GM23338 (cell line): ENCODE results near the gene ACAD11. TPM values are rescaled to one million over a fixed set of nuclear protein-coding genes. Genes with fewer than 3 reads are reported as not detected.

Source experiments
- ATAC-seq: fragments of 200-7000 bp; cut with Tn5 transposase; 3 replicates; pipeline ENCODE4 v1.9.1; 2020
- DNase-seq: peaks from one replicate; pipeline ENCODE4 v3.0.0-alpha.2; 2015; ENCODE audit warnings: low spot score
- H2AFZ ChIP-seq: fragments of 200-600 bp; sonication (generic); 2 replicates; pipeline ENCODE4 v1.8.0; 2016; ENCODE audit warnings: antibody characterized with exemption, mild to moderate bottlenecking, moderate library complexity
- H3F3A ChIP-seq: fragments of 200-600 bp; sonication (generic); replicated peaks from 2 replicates; pipeline ENCODE4 v1.8.0; 2017; ENCODE audit warnings: antibody characterized with exemption, mixed run types, low read depth
- H3K27ac ChIP-seq: fragments of 200-600 bp; sonication (generic); 2 replicates; pipeline ENCODE4 v1.6.1; 2016; ENCODE audit warnings: low read depth
- H3K27me3 ChIP-seq: fragments of 200-600 bp; sonication (generic); 2 replicates; pipeline ENCODE4 v1.8.0; 2016; ENCODE audit warnings: mild to moderate bottlenecking, mixed run types, moderate library complexity; ENCODE audit not compliant: insufficient read depth
- H3K36me3 ChIP-seq: fragments of 200-600 bp; sonication (generic); 2 replicates; pipeline ENCODE4 v1.8.0; 2016; ENCODE audit warnings: mild to moderate bottlenecking; ENCODE audit not compliant: insufficient read depth
- H3K4me1 ChIP-seq: fragments of 200-600 bp; sonication (generic); 2 replicates; pipeline ENCODE4 v1.8.0; 2016; ENCODE audit warnings: mild to moderate bottlenecking, moderate library complexity; ENCODE audit not compliant: insufficient read depth
- H3K4me2 ChIP-seq: fragments of 200-600 bp; sonication (generic); 2 replicates; pipeline ENCODE4 v1.7.1; 2017; ENCODE audit warnings: mixed run types
- H3K4me3 ChIP-seq: fragments of 200-600 bp; sonication (generic); 2 replicates; pipeline ENCODE4 v1.6.1; 2016; ENCODE audit warnings: mixed run types
- H3K79me2 ChIP-seq: fragments of 200-600 bp; sonication (generic); replicated peaks from 2 replicates; pipeline ENCODE4 v1.8.0; 2017; ENCODE audit warnings: mild to moderate bottlenecking; ENCODE audit not compliant: insufficient read depth
- H3K9me2 ChIP-seq: fragments of 200-600 bp; sonication (generic); 2 replicates; pipeline ENCODE4 v1.8.0; 2017; ENCODE audit not compliant: insufficient read depth
- H4K20me1 ChIP-seq: fragments of 200-600 bp; sonication (generic); replicated peaks from 2 replicates; pipeline ENCODE4 v1.8.0; 2017; ENCODE audit warnings: mild to moderate bottlenecking; ENCODE audit not compliant: insufficient read depth
- H3K27ac Mint-ChIP-seq: 2 replicates; pipeline ENCODE4 v1.8.0; 2020; ENCODE audit warnings: inconsistent platforms, mild to moderate bottlenecking, moderate library complexity, mixed read lengths
- H3K27me3 Mint-ChIP-seq: 3 replicates; pipeline ENCODE4 v1.8.0; 2022; ENCODE audit warnings: low read depth, mild to moderate bottlenecking, moderate library complexity, mixed read lengths, inconsistent platforms; ENCODE audit not compliant: insufficient read depth, poor library complexity
- H3K36me3 Mint-ChIP-seq: 3 replicates; pipeline ENCODE4 v1.8.0; 2021; ENCODE audit warnings: low read depth, mild to moderate bottlenecking, inconsistent platforms, moderate library complexity, mixed read lengths
- H3K4me1 Mint-ChIP-seq: 3 replicates; pipeline ENCODE4 v1.8.0; 2020; ENCODE audit warnings: mild to moderate bottlenecking, inconsistent platforms, mixed read lengths
- H3K4me3 Mint-ChIP-seq: 3 replicates; pipeline ENCODE4 v1.8.0; 2021; ENCODE audit warnings: moderate library complexity, mild to moderate bottlenecking, inconsistent platforms, mixed read lengths
- H3K9me3 Mint-ChIP-seq: 3 replicates; pipeline ENCODE4 v1.8.0; 2020; ENCODE audit warnings: moderate library complexity, mild to moderate bottlenecking, inconsistent platforms, mixed read lengths
- CREB1 ChIP-seq: fragments of 250-450 bp; sonication (Bioruptor Pico); IDR thresholded peaks from 2 replicates; pipeline ENCODE4 v1.5.0; 2020; ENCODE audit warnings: low read depth, mild to moderate bottlenecking, moderate library complexity
- EZH2 ChIP-seq: fragments of 200-600 bp; sonication (generic); IDR thresholded peaks from one replicate; pipeline ENCODE4 v1.8.0; 2017; ENCODE audit warnings: antibody characterized with exemption, mild to moderate bottlenecking, low read depth; ENCODE audit not compliant: unreplicated experiment
- EZH2phosphoT487 ChIP-seq: fragments of 200-600 bp; sonication (generic); IDR thresholded peaks from one replicate; pipeline ENCODE4 v1.8.1; 2018; ENCODE audit warnings: antibody characterized with exemption; ENCODE audit not compliant: unreplicated experiment
- JUNB ChIP-seq: IDR thresholded peaks from one replicate; pipeline ENCODE4 v1.6.1; 2016; ENCODE audit warnings: antibody characterized with exemption; ENCODE audit not compliant: unreplicated experiment
- NANOG ChIP-seq: IDR thresholded peaks from 2 replicates; pipeline ENCODE4 v1.6.1; 2016; ENCODE audit warnings: antibody characterized with exemption, borderline replicate concordance
- POLR2AphosphoS5 ChIP-seq: IDR thresholded peaks from 2 replicates; pipeline ENCODE4 v1.6.1; 2016; ENCODE audit warnings: antibody characterized with exemption, low read depth
- STAT1 ChIP-seq: IDR thresholded peaks from one replicate; pipeline ENCODE4 v1.6.1; 2016; ENCODE audit warnings: antibody characterized with exemption; ENCODE audit not compliant: unreplicated experiment
- ZNF114 ChIP-seq: fragments of 250-450 bp; sonication (Bioruptor Pico); IDR thresholded peaks from 2 replicates; pipeline ENCODE4 v1.5.0; 2020; ENCODE audit warnings: mild to moderate bottlenecking, moderate library complexity
- ZNF331 ChIP-seq: fragments of 250-450 bp; sonication (Bioruptor Pico); IDR thresholded peaks from 2 replicates; pipeline ENCODE4 v1.5.0; 2020; ENCODE audit warnings: low read depth, mild to moderate bottlenecking, moderate library complexity
- polyA plus RNA-seq: library from polyadenylated mRNA; unstranded; fragments of >200 nt; fragmentation: Nextera tagmentation; extraction: Ambion mirVana; gene quantifications from 2 replicates; pipeline ENCODE4 v1.2.1, GENCODE V29; 2016
- total RNA-seq: library from RNA; depleted of rRNA; stranded (reverse); fragments of >200 nt; shearing (Covaris generic); gene quantifications from 2 replicates; pipeline ENCODE4 v1.2.3, GENCODE V29; 2014
- TF ChIP-seq, protein P1 (sequence below): fragments of 250-450 bp; sonication (Bioruptor Pico); IDR thresholded peaks from 2 replicates; pipeline ENCODE4 v1.5.0; 2020; ENCODE audit warnings: mild to moderate bottlenecking, moderate library complexity
- TF ChIP-seq, protein P2 (sequence below), 2 experiments: fragments of 200-600 bp in 1 of 2; sonication (generic) in 1 of 2; conservative IDR thresholded peaks; 2 replicates each; pipeline versions ENCODE4 v1.5.1 to v1.6.1; 2016 to 2017; ENCODE audit warnings: antibody characterized with exemption in 2 of 2, low read depth in 2 of 2, mild to moderate bottlenecking in 2 of 2, moderate library complexity in 1 of 2
- TF ChIP-seq, protein P3 (sequence below): IDR thresholded peaks from 2 replicates; pipeline ENCODE4 v1.6.1; 2016; ENCODE audit warnings: antibody characterized with exemption
- TF ChIP-seq, protein P4 (sequence below): IDR thresholded peaks from one replicate; pipeline ENCODE4 v1.6.1; 2018; ENCODE audit warnings: antibody characterized with exemption; ENCODE audit not compliant: unreplicated experiment

Gene ACAD11
- total and polyA plus RNA-seq, 2 experiments from 2014 or later: 11.4 to 17.1 TPM

DNA sequence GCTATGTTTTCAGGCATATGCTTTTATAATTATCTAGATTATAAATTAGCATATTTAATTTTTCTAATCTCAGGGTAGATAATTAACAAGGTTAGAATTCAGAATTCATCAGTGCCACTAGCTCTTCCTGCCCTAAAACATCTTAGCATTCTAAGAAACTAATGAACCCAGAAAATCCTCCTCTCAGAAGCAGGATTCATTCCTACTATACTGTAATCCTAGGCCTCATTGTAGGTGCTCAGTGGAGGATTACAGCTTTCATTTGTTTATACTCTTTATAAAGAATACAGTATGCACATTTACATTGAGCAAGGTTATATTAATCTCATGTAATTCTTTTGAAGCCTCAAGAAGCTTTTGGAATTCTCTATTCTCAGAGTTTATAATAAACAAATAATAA is 20.9 kb downstream of the ACAD11 start:
- Histone ChIP-seq H3K4me2 (no peak overlapping the region), H3K9me2 (no peaks in the 10 kb centered on the region), H3F3A (no peaks in the 10 kb centered on the region), H3K4me3 (no peak overlapping the region), H3K36me3 (no peaks in the 10 kb centered on the region), H3K27me3 (no peaks in the 10 kb centered on the region), H3K79me2 (no peaks in the 10 kb centered on the region), H2AFZ (no peak overlapping the region), H4K20me1 (no peaks in the 10 kb centered on the region), H3K27ac (no peak overlapping the region), H3K4me1 (no peaks in the 10 kb centered on the region)
- Mint-ChIP-seq H3K27ac (no peak overlapping the region), H3K9me3 (no peaks in the 10 kb centered on the region), H3K27me3 (peaks cover 2% of the 10 kb centered on the region), H3K4me1 (no peaks in the 10 kb centered on the region), H3K4me3 (no peak overlapping the region), H3K36me3 (no peaks in the 10 kb centered on the region)
- no peak for DNase-seq
- ATAC-seq: no peak
- TF ChIP-seq NANOG (no peak), ZNF331 (CRISPR knock-in tag) (no peak), STAT1 (no peak), POLR2AphosphoS5 (no peak), JUNB (no peak), CREB1 (CRISPR knock-in tag) (no peak), ZNF114 (no peak), EZH2phosphoT487 (no peak), EZH2 (no peak)
- TF ChIP-seq, protein P1, sequence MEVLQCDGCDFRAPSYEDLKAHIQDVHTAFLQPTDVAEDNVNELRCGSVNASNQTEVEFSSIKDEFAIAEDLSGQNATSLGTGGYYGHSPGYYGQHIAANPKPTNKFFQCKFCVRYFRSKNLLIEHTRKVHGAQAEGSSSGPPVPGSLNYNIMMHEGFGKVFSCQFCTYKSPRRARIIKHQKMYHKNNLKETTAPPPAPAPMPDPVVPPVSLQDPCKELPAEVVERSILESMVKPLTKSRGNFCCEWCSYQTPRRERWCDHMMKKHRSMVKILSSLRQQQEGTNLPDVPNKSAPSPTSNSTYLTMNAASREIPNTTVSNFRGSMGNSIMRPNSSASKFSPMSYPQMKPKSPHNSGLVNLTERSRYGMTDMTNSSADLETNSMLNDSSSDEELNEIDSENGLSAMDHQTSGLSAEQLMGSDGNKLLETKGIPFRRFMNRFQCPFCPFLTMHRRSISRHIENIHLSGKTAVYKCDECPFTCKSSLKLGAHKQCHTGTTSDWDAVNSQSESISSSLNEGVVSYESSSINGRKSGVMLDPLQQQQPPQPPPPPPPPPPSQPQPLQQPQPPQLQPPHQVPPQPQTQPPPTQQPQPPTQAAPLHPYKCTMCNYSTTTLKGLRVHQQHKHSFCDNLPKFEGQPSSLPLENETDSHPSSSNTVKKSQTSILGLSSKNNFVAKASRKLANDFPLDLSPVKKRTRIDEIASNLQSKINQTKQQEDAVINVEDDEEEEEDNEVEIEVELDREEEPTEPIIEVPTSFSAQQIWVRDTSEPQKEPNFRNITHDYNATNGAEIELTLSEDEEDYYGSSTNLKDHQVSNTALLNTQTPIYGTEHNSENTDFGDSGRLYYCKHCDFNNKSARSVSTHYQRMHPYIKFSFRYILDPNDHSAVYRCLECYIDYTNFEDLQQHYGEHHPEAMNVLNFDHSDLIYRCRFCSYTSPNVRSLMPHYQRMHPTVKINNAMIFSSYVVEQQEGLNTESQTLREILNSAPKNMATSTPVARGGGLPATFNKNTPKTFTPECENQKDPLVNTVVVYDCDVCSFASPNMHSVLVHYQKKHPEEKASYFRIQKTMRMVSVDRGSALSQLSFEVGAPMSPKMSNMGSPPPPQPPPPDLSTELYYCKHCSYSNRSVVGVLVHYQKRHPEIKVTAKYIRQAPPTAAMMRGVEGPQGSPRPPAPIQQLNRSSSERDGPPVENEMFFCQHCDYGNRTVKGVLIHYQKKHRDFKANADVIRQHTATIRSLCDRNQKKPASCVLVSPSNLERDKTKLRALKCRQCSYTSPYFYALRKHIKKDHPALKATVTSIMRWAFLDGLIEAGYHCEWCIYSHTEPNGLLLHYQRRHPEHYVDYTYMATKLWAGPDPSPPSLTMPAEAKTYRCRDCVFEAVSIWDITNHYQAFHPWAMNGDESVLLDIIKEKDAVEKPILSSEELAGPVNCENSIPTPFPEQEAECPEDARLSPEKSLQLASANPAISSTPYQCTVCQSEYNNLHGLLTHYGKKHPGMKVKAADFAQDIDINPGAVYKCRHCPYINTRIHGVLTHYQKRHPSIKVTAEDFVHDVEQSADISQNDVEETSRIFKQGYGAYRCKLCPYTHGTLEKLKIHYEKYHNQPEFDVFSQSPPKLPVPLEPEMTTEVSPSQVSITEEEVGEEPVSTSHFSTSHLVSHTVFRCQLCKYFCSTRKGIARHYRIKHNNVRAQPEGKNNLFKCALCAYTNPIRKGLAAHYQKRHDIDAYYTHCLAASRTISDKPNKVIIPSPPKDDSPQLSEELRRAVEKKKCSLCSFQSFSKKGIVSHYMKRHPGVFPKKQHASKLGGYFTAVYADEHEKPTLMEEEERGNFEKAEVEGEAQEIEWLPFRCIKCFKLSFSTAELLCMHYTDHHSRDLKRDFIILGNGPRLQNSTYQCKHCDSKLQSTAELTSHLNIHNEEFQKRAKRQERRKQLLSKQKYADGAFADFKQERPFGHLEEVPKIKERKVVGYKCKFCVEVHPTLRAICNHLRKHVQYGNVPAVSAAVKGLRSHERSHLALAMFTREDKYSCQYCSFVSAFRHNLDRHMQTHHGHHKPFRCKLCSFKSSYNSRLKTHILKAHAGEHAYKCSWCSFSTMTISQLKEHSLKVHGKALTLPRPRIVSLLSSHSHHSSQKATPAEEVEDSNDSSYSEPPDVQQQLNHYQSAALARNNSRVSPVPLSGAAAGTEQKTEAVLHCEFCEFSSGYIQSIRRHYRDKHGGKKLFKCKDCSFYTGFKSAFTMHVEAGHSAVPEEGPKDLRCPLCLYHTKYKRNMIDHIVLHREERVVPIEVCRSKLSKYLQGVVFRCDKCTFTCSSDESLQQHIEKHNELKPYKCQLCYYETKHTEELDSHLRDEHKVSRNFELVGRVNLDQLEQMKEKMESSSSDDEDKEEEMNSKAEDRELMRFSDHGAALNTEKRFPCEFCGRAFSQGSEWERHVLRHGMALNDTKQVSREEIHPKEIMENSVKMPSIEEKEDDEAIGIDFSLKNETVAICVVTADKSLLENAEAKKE (CRISPR knock-in tag): no peak
- TF ChIP-seq, protein P2, sequence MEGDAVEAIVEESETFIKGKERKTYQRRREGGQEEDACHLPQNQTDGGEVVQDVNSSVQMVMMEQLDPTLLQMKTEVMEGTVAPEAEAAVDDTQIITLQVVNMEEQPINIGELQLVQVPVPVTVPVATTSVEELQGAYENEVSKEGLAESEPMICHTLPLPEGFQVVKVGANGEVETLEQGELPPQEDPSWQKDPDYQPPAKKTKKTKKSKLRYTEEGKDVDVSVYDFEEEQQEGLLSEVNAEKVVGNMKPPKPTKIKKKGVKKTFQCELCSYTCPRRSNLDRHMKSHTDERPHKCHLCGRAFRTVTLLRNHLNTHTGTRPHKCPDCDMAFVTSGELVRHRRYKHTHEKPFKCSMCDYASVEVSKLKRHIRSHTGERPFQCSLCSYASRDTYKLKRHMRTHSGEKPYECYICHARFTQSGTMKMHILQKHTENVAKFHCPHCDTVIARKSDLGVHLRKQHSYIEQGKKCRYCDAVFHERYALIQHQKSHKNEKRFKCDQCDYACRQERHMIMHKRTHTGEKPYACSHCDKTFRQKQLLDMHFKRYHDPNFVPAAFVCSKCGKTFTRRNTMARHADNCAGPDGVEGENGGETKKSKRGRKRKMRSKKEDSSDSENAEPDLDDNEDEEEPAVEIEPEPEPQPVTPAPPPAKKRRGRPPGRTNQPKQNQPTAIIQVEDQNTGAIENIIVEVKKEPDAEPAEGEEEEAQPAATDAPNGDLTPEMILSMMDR (conservative IDR thresholded peaks at IDR 0.05; ENCODE audit: low read depth in 2 of 2): no peak
- TF ChIP-seq, protein P3, sequence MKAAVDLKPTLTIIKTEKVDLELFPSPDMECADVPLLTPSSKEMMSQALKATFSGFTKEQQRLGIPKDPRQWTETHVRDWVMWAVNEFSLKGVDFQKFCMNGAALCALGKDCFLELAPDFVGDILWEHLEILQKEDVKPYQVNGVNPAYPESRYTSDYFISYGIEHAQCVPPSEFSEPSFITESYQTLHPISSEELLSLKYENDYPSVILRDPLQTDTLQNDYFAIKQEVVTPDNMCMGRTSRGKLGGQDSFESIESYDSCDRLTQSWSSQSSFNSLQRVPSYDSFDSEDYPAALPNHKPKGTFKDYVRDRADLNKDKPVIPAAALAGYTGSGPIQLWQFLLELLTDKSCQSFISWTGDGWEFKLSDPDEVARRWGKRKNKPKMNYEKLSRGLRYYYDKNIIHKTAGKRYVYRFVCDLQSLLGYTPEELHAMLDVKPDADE: no peak
- TF ChIP-seq, protein P4, sequence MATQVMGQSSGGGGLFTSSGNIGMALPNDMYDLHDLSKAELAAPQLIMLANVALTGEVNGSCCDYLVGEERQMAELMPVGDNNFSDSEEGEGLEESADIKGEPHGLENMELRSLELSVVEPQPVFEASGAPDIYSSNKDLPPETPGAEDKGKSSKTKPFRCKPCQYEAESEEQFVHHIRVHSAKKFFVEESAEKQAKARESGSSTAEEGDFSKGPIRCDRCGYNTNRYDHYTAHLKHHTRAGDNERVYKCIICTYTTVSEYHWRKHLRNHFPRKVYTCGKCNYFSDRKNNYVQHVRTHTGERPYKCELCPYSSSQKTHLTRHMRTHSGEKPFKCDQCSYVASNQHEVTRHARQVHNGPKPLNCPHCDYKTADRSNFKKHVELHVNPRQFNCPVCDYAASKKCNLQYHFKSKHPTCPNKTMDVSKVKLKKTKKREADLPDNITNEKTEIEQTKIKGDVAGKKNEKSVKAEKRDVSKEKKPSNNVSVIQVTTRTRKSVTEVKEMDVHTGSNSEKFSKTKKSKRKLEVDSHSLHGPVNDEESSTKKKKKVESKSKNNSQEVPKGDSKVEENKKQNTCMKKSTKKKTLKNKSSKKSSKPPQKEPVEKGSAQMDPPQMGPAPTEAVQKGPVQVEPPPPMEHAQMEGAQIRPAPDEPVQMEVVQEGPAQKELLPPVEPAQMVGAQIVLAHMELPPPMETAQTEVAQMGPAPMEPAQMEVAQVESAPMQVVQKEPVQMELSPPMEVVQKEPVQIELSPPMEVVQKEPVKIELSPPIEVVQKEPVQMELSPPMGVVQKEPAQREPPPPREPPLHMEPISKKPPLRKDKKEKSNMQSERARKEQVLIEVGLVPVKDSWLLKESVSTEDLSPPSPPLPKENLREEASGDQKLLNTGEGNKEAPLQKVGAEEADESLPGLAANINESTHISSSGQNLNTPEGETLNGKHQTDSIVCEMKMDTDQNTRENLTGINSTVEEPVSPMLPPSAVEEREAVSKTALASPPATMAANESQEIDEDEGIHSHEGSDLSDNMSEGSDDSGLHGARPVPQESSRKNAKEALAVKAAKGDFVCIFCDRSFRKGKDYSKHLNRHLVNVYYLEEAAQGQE: no peak
